ENCODE results near the gene BAMBI.

- TF ChIP-seq, protein P1, sequence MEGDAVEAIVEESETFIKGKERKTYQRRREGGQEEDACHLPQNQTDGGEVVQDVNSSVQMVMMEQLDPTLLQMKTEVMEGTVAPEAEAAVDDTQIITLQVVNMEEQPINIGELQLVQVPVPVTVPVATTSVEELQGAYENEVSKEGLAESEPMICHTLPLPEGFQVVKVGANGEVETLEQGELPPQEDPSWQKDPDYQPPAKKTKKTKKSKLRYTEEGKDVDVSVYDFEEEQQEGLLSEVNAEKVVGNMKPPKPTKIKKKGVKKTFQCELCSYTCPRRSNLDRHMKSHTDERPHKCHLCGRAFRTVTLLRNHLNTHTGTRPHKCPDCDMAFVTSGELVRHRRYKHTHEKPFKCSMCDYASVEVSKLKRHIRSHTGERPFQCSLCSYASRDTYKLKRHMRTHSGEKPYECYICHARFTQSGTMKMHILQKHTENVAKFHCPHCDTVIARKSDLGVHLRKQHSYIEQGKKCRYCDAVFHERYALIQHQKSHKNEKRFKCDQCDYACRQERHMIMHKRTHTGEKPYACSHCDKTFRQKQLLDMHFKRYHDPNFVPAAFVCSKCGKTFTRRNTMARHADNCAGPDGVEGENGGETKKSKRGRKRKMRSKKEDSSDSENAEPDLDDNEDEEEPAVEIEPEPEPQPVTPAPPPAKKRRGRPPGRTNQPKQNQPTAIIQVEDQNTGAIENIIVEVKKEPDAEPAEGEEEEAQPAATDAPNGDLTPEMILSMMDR (IDR thresholded peaks at IDR 0.05; ENCODE audit: borderline replicate concordance, extremely low read depth, low read length, poor library complexity, severe bottlenecking), result no peak
- TF ChIP-seq EZH2 (IDR thresholded peaks at IDR 0.05; ENCODE audit: borderline replicate concordance, low read depth, low read length, severe bottlenecking), result no peak
These were observed 28.2 kb downstream of the BAMBI start for GRCh38 chr10:28705472-28705871.

Data from DND-41 (cell line).